GM23338 (cell line): Measurements from ENCODE around the gene NOSTRIN. TPM values are rescaled to one million over a fixed set of nuclear protein-coding genes. Genes with fewer than 3 reads are reported as not detected.

Experiments
- ATAC-seq: fragments of 200-7000 bp; cut with Tn5 transposase; 3 replicates; pipeline ENCODE4 v1.9.1; 2020
- DNase-seq: peaks from one replicate; pipeline ENCODE4 v3.0.0-alpha.2; 2015; ENCODE audit warnings: low spot score
- H2AFZ ChIP-seq: fragments of 200-600 bp; sonication (generic); 2 replicates; pipeline ENCODE4 v1.8.0; 2016; ENCODE audit warnings: antibody characterized with exemption, mild to moderate bottlenecking, moderate library complexity
- H3F3A ChIP-seq: fragments of 200-600 bp; sonication (generic); replicated peaks from 2 replicates; pipeline ENCODE4 v1.8.0; 2017; ENCODE audit warnings: antibody characterized with exemption, mixed run types, low read depth
- H3K27ac ChIP-seq: fragments of 200-600 bp; sonication (generic); 2 replicates; pipeline ENCODE4 v1.6.1; 2016; ENCODE audit warnings: low read depth
- H3K27me3 ChIP-seq: fragments of 200-600 bp; sonication (generic); 2 replicates; pipeline ENCODE4 v1.8.0; 2016; ENCODE audit warnings: mild to moderate bottlenecking, mixed run types, moderate library complexity; ENCODE audit not compliant: insufficient read depth
- H3K36me3 ChIP-seq: fragments of 200-600 bp; sonication (generic); 2 replicates; pipeline ENCODE4 v1.8.0; 2016; ENCODE audit warnings: mild to moderate bottlenecking; ENCODE audit not compliant: insufficient read depth
- H3K4me1 ChIP-seq: fragments of 200-600 bp; sonication (generic); 2 replicates; pipeline ENCODE4 v1.8.0; 2016; ENCODE audit warnings: mild to moderate bottlenecking, moderate library complexity; ENCODE audit not compliant: insufficient read depth
- H3K4me2 ChIP-seq: fragments of 200-600 bp; sonication (generic); 2 replicates; pipeline ENCODE4 v1.7.1; 2017; ENCODE audit warnings: mixed run types
- H3K4me3 ChIP-seq: fragments of 200-600 bp; sonication (generic); 2 replicates; pipeline ENCODE4 v1.6.1; 2016; ENCODE audit warnings: mixed run types
- H3K79me2 ChIP-seq: fragments of 200-600 bp; sonication (generic); replicated peaks from 2 replicates; pipeline ENCODE4 v1.8.0; 2017; ENCODE audit warnings: mild to moderate bottlenecking; ENCODE audit not compliant: insufficient read depth
- H3K9me2 ChIP-seq: fragments of 200-600 bp; sonication (generic); 2 replicates; pipeline ENCODE4 v1.8.0; 2017; ENCODE audit not compliant: insufficient read depth
- H4K20me1 ChIP-seq: fragments of 200-600 bp; sonication (generic); replicated peaks from 2 replicates; pipeline ENCODE4 v1.8.0; 2017; ENCODE audit warnings: mild to moderate bottlenecking; ENCODE audit not compliant: insufficient read depth
- H3K27ac Mint-ChIP-seq: 2 replicates; pipeline ENCODE4 v1.8.0; 2020; ENCODE audit warnings: inconsistent platforms, mild to moderate bottlenecking, moderate library complexity, mixed read lengths
- H3K27me3 Mint-ChIP-seq: 3 replicates; pipeline ENCODE4 v1.8.0; 2022; ENCODE audit warnings: low read depth, mild to moderate bottlenecking, moderate library complexity, mixed read lengths, inconsistent platforms; ENCODE audit not compliant: insufficient read depth, poor library complexity
- H3K36me3 Mint-ChIP-seq: 3 replicates; pipeline ENCODE4 v1.8.0; 2021; ENCODE audit warnings: low read depth, mild to moderate bottlenecking, inconsistent platforms, moderate library complexity, mixed read lengths
- H3K4me1 Mint-ChIP-seq: 3 replicates; pipeline ENCODE4 v1.8.0; 2020; ENCODE audit warnings: mild to moderate bottlenecking, inconsistent platforms, mixed read lengths
- H3K4me3 Mint-ChIP-seq: 3 replicates; pipeline ENCODE4 v1.8.0; 2021; ENCODE audit warnings: moderate library complexity, mild to moderate bottlenecking, inconsistent platforms, mixed read lengths
- H3K9me3 Mint-ChIP-seq: 3 replicates; pipeline ENCODE4 v1.8.0; 2020; ENCODE audit warnings: moderate library complexity, mild to moderate bottlenecking, inconsistent platforms, mixed read lengths
- NANOG ChIP-seq: IDR thresholded peaks from 2 replicates; pipeline ENCODE4 v1.6.1; 2016; ENCODE audit warnings: antibody characterized with exemption, borderline replicate concordance
- POLR2AphosphoS5 ChIP-seq: IDR thresholded peaks from 2 replicates; pipeline ENCODE4 v1.6.1; 2016; ENCODE audit warnings: antibody characterized with exemption, low read depth
- STAT1 ChIP-seq: IDR thresholded peaks from one replicate; pipeline ENCODE4 v1.6.1; 2016; ENCODE audit warnings: antibody characterized with exemption; ENCODE audit not compliant: unreplicated experiment
- polyA plus RNA-seq: library from polyadenylated mRNA; unstranded; fragments of >200 nt; fragmentation: Nextera tagmentation; extraction: Ambion mirVana; gene quantifications from 2 replicates; pipeline ENCODE4 v1.2.1, GENCODE V29; 2016
- total RNA-seq: library from RNA; depleted of rRNA; stranded (reverse); fragments of >200 nt; shearing (Covaris generic); gene quantifications from 2 replicates; pipeline ENCODE4 v1.2.3, GENCODE V29; 2014
- TF ChIP-seq, protein P1 (sequence below): fragments of 250-450 bp; sonication (Bioruptor Pico); IDR thresholded peaks from 2 replicates; pipeline ENCODE4 v1.5.0; 2020; ENCODE audit warnings: mild to moderate bottlenecking, moderate library complexity
- TF ChIP-seq, protein P2 (sequence below): IDR thresholded peaks from one replicate; pipeline ENCODE4 v1.6.1; 2018; ENCODE audit warnings: antibody characterized with exemption; ENCODE audit not compliant: unreplicated experiment

The NOSTRIN gene
- total and polyA plus RNA-seq, 2 experiments from 2014 or later = 1.8 TPM; not detected in 1

DNA sequence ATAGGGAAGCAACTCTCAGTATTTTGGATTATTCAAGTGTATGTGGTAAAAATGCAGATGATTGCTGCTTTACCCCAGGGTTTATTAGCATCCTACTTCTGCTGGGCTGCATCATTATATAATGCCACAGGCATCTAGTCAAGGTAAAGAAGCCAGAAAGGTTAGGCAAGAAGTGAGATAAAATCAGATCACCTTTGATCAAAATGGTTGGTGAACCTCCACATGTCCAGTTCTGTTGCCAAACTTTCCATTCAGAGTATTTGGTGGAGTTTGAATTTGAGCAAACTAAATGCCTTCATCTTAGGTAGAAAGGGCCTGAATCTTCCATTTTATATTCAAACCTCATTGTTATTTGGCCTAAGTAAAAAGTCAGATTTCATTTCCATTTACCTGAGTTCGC, 29.7 kb upstream of the NOSTRIN start:
- Histone ChIP-seq H3K36me3 (no peaks in the 10 kb centered on the region), H2AFZ (no peak overlapping the region), H3K27me3 (no peaks in the 10 kb centered on the region), H3K4me3 (no peak overlapping the region), H3K4me2 (no peak overlapping the region), H3K4me1 (peaks cover 4% of the 10 kb centered on the region; the same call in 1 of the 2 replicates), H4K20me1 (no peaks in the 10 kb centered on the region), H3K79me2 (no peaks in the 10 kb centered on the region), H3K27ac (no peak overlapping the region), H3K9me2 (no peaks in the 10 kb centered on the region), H3F3A (no peaks in the 10 kb centered on the region)
- Mint-ChIP-seq H3K36me3 (peaks cover 24% of the 10 kb centered on the region), H3K27me3 (peaks cover 3% of the 10 kb centered on the region), H3K9me3 (peaks cover 9% of the 10 kb centered on the region; the same call in 2 of the 3 replicates), H3K27ac (no peak overlapping the region), H3K4me3 (no peak overlapping the region), H3K4me1 (peaks cover 6% of the 10 kb centered on the region; the same call in 2 of the 3 replicates)
- no peak for DNase-seq
- no peak for TF ChIP-seq NANOG
- TF ChIP-seq, protein P1, sequence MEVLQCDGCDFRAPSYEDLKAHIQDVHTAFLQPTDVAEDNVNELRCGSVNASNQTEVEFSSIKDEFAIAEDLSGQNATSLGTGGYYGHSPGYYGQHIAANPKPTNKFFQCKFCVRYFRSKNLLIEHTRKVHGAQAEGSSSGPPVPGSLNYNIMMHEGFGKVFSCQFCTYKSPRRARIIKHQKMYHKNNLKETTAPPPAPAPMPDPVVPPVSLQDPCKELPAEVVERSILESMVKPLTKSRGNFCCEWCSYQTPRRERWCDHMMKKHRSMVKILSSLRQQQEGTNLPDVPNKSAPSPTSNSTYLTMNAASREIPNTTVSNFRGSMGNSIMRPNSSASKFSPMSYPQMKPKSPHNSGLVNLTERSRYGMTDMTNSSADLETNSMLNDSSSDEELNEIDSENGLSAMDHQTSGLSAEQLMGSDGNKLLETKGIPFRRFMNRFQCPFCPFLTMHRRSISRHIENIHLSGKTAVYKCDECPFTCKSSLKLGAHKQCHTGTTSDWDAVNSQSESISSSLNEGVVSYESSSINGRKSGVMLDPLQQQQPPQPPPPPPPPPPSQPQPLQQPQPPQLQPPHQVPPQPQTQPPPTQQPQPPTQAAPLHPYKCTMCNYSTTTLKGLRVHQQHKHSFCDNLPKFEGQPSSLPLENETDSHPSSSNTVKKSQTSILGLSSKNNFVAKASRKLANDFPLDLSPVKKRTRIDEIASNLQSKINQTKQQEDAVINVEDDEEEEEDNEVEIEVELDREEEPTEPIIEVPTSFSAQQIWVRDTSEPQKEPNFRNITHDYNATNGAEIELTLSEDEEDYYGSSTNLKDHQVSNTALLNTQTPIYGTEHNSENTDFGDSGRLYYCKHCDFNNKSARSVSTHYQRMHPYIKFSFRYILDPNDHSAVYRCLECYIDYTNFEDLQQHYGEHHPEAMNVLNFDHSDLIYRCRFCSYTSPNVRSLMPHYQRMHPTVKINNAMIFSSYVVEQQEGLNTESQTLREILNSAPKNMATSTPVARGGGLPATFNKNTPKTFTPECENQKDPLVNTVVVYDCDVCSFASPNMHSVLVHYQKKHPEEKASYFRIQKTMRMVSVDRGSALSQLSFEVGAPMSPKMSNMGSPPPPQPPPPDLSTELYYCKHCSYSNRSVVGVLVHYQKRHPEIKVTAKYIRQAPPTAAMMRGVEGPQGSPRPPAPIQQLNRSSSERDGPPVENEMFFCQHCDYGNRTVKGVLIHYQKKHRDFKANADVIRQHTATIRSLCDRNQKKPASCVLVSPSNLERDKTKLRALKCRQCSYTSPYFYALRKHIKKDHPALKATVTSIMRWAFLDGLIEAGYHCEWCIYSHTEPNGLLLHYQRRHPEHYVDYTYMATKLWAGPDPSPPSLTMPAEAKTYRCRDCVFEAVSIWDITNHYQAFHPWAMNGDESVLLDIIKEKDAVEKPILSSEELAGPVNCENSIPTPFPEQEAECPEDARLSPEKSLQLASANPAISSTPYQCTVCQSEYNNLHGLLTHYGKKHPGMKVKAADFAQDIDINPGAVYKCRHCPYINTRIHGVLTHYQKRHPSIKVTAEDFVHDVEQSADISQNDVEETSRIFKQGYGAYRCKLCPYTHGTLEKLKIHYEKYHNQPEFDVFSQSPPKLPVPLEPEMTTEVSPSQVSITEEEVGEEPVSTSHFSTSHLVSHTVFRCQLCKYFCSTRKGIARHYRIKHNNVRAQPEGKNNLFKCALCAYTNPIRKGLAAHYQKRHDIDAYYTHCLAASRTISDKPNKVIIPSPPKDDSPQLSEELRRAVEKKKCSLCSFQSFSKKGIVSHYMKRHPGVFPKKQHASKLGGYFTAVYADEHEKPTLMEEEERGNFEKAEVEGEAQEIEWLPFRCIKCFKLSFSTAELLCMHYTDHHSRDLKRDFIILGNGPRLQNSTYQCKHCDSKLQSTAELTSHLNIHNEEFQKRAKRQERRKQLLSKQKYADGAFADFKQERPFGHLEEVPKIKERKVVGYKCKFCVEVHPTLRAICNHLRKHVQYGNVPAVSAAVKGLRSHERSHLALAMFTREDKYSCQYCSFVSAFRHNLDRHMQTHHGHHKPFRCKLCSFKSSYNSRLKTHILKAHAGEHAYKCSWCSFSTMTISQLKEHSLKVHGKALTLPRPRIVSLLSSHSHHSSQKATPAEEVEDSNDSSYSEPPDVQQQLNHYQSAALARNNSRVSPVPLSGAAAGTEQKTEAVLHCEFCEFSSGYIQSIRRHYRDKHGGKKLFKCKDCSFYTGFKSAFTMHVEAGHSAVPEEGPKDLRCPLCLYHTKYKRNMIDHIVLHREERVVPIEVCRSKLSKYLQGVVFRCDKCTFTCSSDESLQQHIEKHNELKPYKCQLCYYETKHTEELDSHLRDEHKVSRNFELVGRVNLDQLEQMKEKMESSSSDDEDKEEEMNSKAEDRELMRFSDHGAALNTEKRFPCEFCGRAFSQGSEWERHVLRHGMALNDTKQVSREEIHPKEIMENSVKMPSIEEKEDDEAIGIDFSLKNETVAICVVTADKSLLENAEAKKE (CRISPR knock-in tag) = no peak
- TF ChIP-seq POLR2AphosphoS5 = no peak
- no peak for TF ChIP-seq STAT1
- no peak for ATAC-seq

DNA sequence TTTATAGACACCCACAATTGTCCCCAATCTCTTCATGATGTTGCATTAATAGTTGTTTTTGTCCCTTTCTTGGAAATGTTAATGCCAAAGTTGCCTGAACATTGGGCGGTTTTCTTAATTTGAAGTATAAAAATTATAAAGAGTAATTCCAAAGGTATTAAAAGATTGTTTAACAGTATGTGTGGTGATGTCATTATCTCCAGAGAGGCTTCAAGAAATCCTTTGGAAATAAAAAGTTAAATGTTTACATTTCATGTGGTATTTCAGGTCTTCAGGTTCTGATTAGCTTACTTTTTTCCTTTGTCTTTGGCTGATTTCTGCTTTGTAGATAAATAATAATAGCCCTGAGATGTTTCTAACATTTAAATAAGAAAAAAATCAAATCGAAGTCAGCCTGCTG, 29.3 kb upstream of the NOSTRIN start:
- H2AFZ ChIP-seq = no peak overlapping the region
- Mint-ChIP-seq H3K4me3 (no peak overlapping the region), H3K36me3 (peaks cover 22% of the 10 kb centered on the region), H3K4me1 (peaks cover 6% of the 10 kb centered on the region; the same call in 2 of the 3 replicates), H3K27me3 (peaks cover 2% of the 10 kb centered on the region), H3K27ac (no peak overlapping the region), H3K9me3 (peaks cover 9% of the 10 kb centered on the region; the same call in 2 of the 3 replicates)
- no peak overlapping the region for H3K4me2 ChIP-seq
- H4K20me1 ChIP-seq = no peaks in the 10 kb centered on the region
- TF ChIP-seq, protein P2, sequence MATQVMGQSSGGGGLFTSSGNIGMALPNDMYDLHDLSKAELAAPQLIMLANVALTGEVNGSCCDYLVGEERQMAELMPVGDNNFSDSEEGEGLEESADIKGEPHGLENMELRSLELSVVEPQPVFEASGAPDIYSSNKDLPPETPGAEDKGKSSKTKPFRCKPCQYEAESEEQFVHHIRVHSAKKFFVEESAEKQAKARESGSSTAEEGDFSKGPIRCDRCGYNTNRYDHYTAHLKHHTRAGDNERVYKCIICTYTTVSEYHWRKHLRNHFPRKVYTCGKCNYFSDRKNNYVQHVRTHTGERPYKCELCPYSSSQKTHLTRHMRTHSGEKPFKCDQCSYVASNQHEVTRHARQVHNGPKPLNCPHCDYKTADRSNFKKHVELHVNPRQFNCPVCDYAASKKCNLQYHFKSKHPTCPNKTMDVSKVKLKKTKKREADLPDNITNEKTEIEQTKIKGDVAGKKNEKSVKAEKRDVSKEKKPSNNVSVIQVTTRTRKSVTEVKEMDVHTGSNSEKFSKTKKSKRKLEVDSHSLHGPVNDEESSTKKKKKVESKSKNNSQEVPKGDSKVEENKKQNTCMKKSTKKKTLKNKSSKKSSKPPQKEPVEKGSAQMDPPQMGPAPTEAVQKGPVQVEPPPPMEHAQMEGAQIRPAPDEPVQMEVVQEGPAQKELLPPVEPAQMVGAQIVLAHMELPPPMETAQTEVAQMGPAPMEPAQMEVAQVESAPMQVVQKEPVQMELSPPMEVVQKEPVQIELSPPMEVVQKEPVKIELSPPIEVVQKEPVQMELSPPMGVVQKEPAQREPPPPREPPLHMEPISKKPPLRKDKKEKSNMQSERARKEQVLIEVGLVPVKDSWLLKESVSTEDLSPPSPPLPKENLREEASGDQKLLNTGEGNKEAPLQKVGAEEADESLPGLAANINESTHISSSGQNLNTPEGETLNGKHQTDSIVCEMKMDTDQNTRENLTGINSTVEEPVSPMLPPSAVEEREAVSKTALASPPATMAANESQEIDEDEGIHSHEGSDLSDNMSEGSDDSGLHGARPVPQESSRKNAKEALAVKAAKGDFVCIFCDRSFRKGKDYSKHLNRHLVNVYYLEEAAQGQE = no peak
- no peaks in the 10 kb centered on the region for H3K79me2 ChIP-seq
- H3K27me3 ChIP-seq = no peaks in the 10 kb centered on the region
- H3K4me3 ChIP-seq = no peak overlapping the region
- no peak overlapping the region for H3K27ac ChIP-seq
- H3F3A ChIP-seq = no peaks in the 10 kb centered on the region
- H3K36me3 ChIP-seq = no peaks in the 10 kb centered on the region
- DNase-seq (no peak), ATAC-seq (no peak)
- H3K4me1 ChIP-seq = peaks cover 4% of the 10 kb centered on the region; the same call in 1 of the 2 replicates
- no peaks in the 10 kb centered on the region for H3K9me2 ChIP-seq
